Measurements from ENCODE around the gene DYNC1I2.

The DYNC1I2 gene

GRCh38 chr2:171785450-171785849 lies 98.2 kb downstream of the DYNC1I2 start:
- no peak for DNase-seq

GRCh38 chr2:171787333-171788072 lies 100.2 kb downstream of the DYNC1I2 start:
- DNase-seq, result no peak

- no peak for DNase-seq
Observed at GRCh38 chr2:171788316-171788993, 101.2 kb downstream of the DYNC1I2 start.

- DNase-seq, result no peak
Observed at GRCh38 chr2:171789956-171790355, 102.7 kb downstream of the DYNC1I2 start.

- no peak for DNase-seq
Observed at GRCh38 chr2:171791361-171791760, 104.1 kb downstream of the DYNC1I2 start.

GRCh38 chr2:171792157-171792556 lies 104.9 kb downstream of the DYNC1I2 start:
- DNase-seq, result no peak

- DNase-seq, result no peak
Observed at GRCh38 chr2:171792886-171793580, 105.8 kb downstream of the DYNC1I2 start.

GRCh38 chr2:171793691-171794678 lies 106.7 kb downstream of the DYNC1I2 start:
- no peak for DNase-seq

- DNase-seq, result no peak
Observed at GRCh38 chr2:171794918-171795317, 107.6 kb downstream of the DYNC1I2 start.
